HEK293 (cell line): ENCODE results near the gene NEK1.

Experiments
- CTCF ChIP-seq: fragments of 450-650 bp; formaldehyde crosslinking; IDR thresholded peaks from 2 replicates; pipeline ENCODE4 v1.5.1; 2016; ENCODE audit warnings: missing biosample characterization, missing genetic modification characterization
- OSR2 ChIP-seq: fragments of 450-650 bp; formaldehyde crosslinking; IDR thresholded peaks from 2 replicates; pipeline ENCODE4 v1.5.1; 2016; ENCODE audit warnings: missing biosample characterization, missing genetic modification characterization
- PBX3 ChIP-seq: sonication (generic); formaldehyde crosslinking; IDR thresholded peaks from 2 replicates; pipeline ENCODE4 v1.8.1; 2022; ENCODE audit warnings: mild to moderate bottlenecking, moderate library complexity, missing genetic modification reagents
- REPIN1 ChIP-seq: fragments of 450-650 bp; formaldehyde crosslinking; IDR thresholded peaks from 2 replicates; pipeline ENCODE4 v1.5.1; 2017; ENCODE audit warnings: missing biosample characterization, missing genetic modification characterization, low read depth
- YY1 ChIP-seq: fragments of 450-650 bp; formaldehyde crosslinking; IDR thresholded peaks from 2 replicates; pipeline ENCODE4 v1.5.1; 2018; ENCODE audit warnings: missing biosample characterization, missing genetic modification characterization
- ZBTB20 ChIP-seq: fragments of 450-650 bp; formaldehyde crosslinking; IDR thresholded peaks from 2 replicates; pipeline ENCODE4 v1.5.1; 2016; ENCODE audit warnings: missing biosample characterization, missing genetic modification characterization
- ZNF121 ChIP-seq: fragments of 450-650 bp; formaldehyde crosslinking; IDR thresholded peaks from 2 replicates; pipeline ENCODE4 v1.5.1; 2016; ENCODE audit warnings: missing biosample characterization, missing genetic modification characterization
- ZNF146 ChIP-seq: fragments of 450-650 bp; formaldehyde crosslinking; IDR thresholded peaks from 2 replicates; pipeline ENCODE4 v1.5.1; 2016; ENCODE audit warnings: missing biosample characterization, missing genetic modification characterization
- ZNF24 ChIP-seq: fragments of 450-650 bp; formaldehyde crosslinking; IDR thresholded peaks from 2 replicates; pipeline ENCODE4 v1.5.1; 2016; ENCODE audit warnings: missing biosample characterization, missing genetic modification characterization
- ZNF274 ChIP-seq, 2 experiments: fragments of 200-500 bp in 1 of 2; fragments of 450-650 bp in 1 of 2; sonication (Bioruptor generic) in 1 of 2; formaldehyde crosslinking in 1 of 2; IDR thresholded peaks; 2 replicates each; pipeline versions ENCODE4 v1.5.1 to v1.6.1; 2014 to 2016; ENCODE audit warnings: borderline replicate concordance in 1 of 2, inconsistent platforms in 1 of 2, low read length in 1 of 2, missing biosample characterization in 1 of 2, missing genetic modification characterization in 1 of 2
- ZNF626 ChIP-seq: fragments of 450-650 bp; sonication (Bioruptor Pico); formaldehyde crosslinking; IDR thresholded peaks from 2 replicates; pipeline ENCODE4 v1.5.1; 2018; ENCODE audit warnings: missing biosample characterization, missing genetic modification characterization, inconsistent platforms

GRCh38 chr4:169410839-169411770 is 201.3 kb downstream of the NEK1 start:
- TF ChIP-seq REPIN1 (tag by site-specific recombination) (no peak), ZNF274 (IDR thresholded peaks at IDR 0.05; ENCODE audit: low read length) (no peak), ZNF274 (tag by site-specific recombination; IDR thresholded peaks at IDR 0.05; ENCODE audit: borderline replicate concordance) (no peak), CTCF (tag by site-specific recombination) (no peak), OSR2 (tag by site-specific recombination) (no peak), ZBTB20 (tag by site-specific recombination) (no peak), ZNF626 (tag by site-specific recombination) (no peak), ZNF24 (no peak), YY1 (tag by site-specific recombination) (no peak), ZNF146 (tag by site-specific recombination) (no peak), ZNF121 (no peak), PBX3 (CRISPR knock-in tag) (no peak)
